Upper lobe of right lung (tissue), 1 donor: Measurements from ENCODE around the gene SFMBT2. TPM values are rescaled to one million over a fixed set of nuclear protein-coding genes. Genes with fewer than 3 reads are reported as not detected.

Experiments
- ATAC-seq: fragments of 200-7000 bp; cut with Tn5 transposase; one replicate; pipeline ENCODE4 v1.9.1; 2020; ENCODE audit warnings: mild to moderate bottlenecking, moderate library complexity
- DNase-seq: peaks from one replicate; pipeline ENCODE4 v3.0.0-alpha.2; 2020
- H3K27ac ChIP-seq: fragments of 200-600 bp; one replicate; pipeline ENCODE4 v1.8.0; 2022
- H3K27me3 ChIP-seq: fragments of 200-600 bp; one replicate; pipeline ENCODE4 v1.8.0; 2022; ENCODE audit warnings: mild to moderate bottlenecking
- H3K36me3 ChIP-seq: fragments of 200-600 bp; one replicate; pipeline ENCODE4 v1.8.0; 2022
- H3K4me1 ChIP-seq: fragments of 200-600 bp; one replicate; pipeline ENCODE4 v1.8.0; 2022
- H3K4me3 ChIP-seq: fragments of 200-600 bp; one replicate; pipeline ENCODE4 v1.8.0; 2022; ENCODE audit warnings: mild to moderate bottlenecking
- H3K9me3 ChIP-seq: fragments of 200-600 bp; one replicate; pipeline ENCODE4 v1.8.0; 2022
- CTCF ChIP-seq: fragments of 200-600 bp; IDR thresholded peaks from one replicate; pipeline ENCODE4 v1.8.0; 2022; ENCODE audit warnings: antibody characterized with exemption
- intact Hi-C: fragments of 100-400 bp; cut with DNase I; formaldehyde crosslinking; loops from one replicate; pipeline ENCODE4 v1.11.0; 2022
- total RNA-seq: library from RNA; stranded (reverse); fragmentation: NEBNext Ultra II Directional; extraction: Animal tissue kit (Norgen Biotek cat#: 25700); gene quantifications from one replicate; pipeline ENCODE4 v1.2.1, GENCODE V29; 2021
- donor health status: DM: no; HTN: yes; CAD: no; lungs with severe emphysema.

SFMBT2 gene
- total RNA-seq, 1 donor from 2014 or later, result 16.1 TPM

DNA sequence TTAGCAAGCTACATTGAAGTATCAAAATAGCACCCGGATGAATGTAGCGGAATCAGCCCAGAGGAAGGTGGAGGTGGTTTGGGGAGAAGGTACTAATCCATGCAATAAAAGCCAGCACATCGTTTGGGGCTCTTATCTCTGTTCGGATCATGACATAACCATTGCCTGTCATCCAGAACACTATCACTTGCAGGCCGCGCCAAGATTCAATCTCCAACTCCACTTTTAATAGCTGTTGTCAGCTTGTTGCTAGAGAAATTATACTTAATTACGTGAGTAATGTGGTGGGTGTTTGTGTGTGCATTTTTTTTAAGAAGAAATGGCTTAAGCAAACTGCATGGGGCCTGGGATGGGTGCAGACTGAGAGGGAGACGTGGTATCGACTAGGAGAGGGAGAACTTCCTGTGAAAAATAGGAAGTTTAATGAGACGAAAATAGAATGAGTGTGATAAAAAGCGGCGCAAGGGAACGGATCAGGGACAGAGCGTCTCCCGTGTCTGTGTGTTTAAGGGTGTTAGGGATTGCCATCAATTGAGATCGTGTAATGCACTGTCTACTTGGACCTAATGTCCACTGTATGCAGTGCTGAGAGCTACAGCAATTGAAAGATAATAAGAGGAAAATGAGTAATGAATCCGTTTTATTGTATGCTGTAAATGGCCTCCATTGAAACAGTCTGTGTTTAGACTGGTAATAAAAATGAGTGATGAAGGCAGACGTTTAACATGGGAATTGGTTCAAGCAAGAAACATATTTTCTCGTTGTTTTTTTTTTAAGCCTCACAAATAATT is 27.6 kb upstream of the SFMBT2 start:
- Histone ChIP-seq H3K4me3 (no peak overlapping the region), H3K4me1 (no peaks in the 10 kb centered on the region), H3K27ac (no peak overlapping the region), H3K36me3 (no peaks in the 10 kb centered on the region), H3K9me3 (no peaks in the 10 kb centered on the region), H3K27me3 (peaks cover 11% of the 10 kb centered on the region)
- ATAC-seq (no peak), DNase-seq (no peak)
- TF ChIP-seq CTCF, result no peak
- intact Hi-C loops, result no loop called here

DNA sequence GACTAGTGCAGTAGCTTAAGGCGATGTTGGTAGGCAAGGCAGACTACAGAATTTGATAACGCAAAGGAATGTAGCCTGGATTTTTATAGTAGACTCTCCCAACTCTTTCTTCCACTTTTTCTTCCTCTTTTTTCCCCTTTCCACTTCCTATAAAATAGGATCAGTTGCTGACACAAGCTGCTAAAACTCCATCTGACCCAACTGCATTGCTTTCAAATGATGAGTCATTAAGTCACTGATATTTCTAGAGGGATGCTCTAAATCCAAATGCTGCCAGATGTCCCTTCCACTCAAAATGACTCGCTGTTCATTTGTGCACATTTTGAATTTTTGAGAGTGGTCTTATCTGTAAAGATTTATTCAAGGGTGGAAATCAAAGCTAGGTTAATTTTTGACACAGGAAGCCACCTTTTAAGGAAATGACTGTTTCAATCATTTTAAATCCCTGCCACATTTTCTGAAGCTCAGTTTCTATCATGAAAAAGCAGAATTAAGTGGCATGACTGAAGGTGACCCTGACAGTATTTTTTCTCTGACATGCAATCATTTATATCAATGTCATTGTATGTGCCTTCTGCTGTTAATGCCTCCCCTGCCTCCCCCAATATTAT is 25.8 kb upstream of the SFMBT2 start:
- H3K36me3 ChIP-seq, result no peaks in the 10 kb centered on the region
- no peaks in the 10 kb centered on the region for H3K9me3 ChIP-seq
- intact Hi-C loops, result no loop called here
- DNase-seq, result no peak
- H3K27ac ChIP-seq, result no peak overlapping the region
- no peak for TF ChIP-seq CTCF
- no peaks in the 10 kb centered on the region for H3K4me1 ChIP-seq
- H3K4me3 ChIP-seq, result no peak overlapping the region
- no peak for ATAC-seq
- H3K27me3 ChIP-seq, result peaks cover 15% of the 10 kb centered on the region

- Histone ChIP-seq H3K36me3 (no peaks in the 10 kb centered on the region), H3K4me3 (no peak overlapping the region), H3K4me1 (no peaks in the 10 kb centered on the region), H3K27ac (no peak overlapping the region), H3K27me3 (peaks cover 15% of the 10 kb centered on the region), H3K9me3 (no peaks in the 10 kb centered on the region)
- ATAC-seq, result no peak
- TF ChIP-seq CTCF, result no peak
- intact Hi-C loops, result no loop called here
- DNase-seq, result no peak
Measured at GRCh38 chr10:7435674-7436073, 24.8 kb upstream of the SFMBT2 start.

DNA sequence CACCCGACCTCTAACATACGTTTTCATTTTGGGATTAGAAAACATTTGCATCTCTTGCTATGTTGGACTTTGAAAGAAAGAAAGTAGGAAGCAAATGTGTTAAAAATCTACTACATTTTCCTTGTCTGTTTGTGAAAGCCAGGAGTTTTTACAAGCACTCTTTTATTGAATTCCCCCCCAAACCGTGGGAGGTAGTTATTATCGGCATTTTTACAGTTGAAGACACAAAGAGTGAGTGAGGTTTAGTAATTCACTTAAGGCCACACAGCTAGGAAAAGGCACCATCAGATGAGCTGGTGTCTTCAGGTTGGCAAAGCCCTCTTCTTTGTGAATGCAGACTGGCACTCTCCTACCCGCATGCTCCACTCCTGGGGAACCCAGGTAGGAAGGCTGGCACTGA is 23.5 kb upstream of the SFMBT2 start:
- no peaks in the 10 kb centered on the region for H3K9me3 ChIP-seq
- TF ChIP-seq CTCF, result no peak
- H3K4me1 ChIP-seq, result no peaks in the 10 kb centered on the region
- no peak overlapping the region for H3K27ac ChIP-seq
- intact Hi-C loops, result no loop called here
- no peaks in the 10 kb centered on the region for H3K36me3 ChIP-seq
- H3K27me3 ChIP-seq, result peaks cover 7% of the 10 kb centered on the region
- no peak overlapping the region for H3K4me3 ChIP-seq
- DNase-seq (no peak), ATAC-seq (no peak)

GRCh38 chr10:7433861-7434260 is 23.0 kb upstream of the SFMBT2 start:
- H3K4me3 ChIP-seq, result no peak overlapping the region
- no peak for ATAC-seq
- no peak for TF ChIP-seq CTCF

More at GRCh38 chr10:7433861-7434260, 23.0 kb upstream of the SFMBT2 start:
- DNase-seq, result no peak
- no peak overlapping the region for H3K27ac ChIP-seq
- H3K27me3 ChIP-seq, result peaks cover 4% of the 10 kb centered on the region
- H3K9me3 ChIP-seq, result no peaks in the 10 kb centered on the region
- no peaks in the 10 kb centered on the region for H3K4me1 ChIP-seq
- intact Hi-C loops, result no loop called here
- no peaks in the 10 kb centered on the region for H3K36me3 ChIP-seq
